Activated CD8-positive, alpha-beta memory T cell treated with anti-CD3 and anti-CD28 coated beads, Interleukin-2, amount 50 U/mL, for 1 hour (primary cell): ENCODE results near the gene SERPINA3.

ENCODE experiments used
- DNase-seq: peaks from one replicate; pipeline ENCODE4 v3.0.0-alpha.2; 2020; ENCODE audit errors: extremely low read depth

Gene SERPINA3

DNA sequence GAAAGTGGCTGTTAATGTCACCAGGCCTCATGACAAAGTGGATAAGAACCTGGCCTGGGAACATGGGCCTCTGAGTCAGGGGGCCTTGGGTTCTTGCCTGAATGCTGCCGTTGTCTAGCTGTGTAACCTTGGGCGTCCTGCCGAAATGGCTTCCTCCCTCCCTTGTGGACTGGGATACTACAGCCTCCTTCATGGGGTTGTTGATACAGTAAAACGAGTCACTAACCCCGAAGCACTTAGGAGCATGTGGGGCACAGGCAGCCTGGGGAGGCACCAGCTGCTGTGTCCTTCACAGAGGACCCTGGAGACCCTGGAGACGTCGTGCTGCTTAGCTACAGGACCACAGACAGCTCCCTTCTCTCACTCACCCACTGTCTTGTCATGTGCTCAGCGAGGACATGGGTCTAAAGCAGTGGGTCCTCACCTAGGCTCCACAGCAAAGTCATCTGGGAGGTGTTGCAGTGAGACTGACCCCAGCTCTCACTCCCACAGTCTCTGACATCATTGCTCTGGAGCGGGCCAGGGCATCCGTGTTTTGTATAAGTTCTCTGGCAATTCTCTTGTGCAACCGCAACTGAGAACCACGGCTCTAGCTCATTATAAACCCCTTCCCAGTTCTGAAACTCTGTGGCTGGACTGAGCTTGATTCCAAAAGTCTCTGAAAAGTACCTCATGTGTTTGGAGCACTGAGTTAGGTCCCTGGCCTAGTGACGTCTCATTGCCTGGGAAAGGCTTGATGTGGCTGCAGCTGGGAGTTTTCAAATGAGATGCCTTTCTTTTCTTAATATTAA, 42.1 kb downstream of the SERPINA3 start:
- DNase-seq: no peak

DNA sequence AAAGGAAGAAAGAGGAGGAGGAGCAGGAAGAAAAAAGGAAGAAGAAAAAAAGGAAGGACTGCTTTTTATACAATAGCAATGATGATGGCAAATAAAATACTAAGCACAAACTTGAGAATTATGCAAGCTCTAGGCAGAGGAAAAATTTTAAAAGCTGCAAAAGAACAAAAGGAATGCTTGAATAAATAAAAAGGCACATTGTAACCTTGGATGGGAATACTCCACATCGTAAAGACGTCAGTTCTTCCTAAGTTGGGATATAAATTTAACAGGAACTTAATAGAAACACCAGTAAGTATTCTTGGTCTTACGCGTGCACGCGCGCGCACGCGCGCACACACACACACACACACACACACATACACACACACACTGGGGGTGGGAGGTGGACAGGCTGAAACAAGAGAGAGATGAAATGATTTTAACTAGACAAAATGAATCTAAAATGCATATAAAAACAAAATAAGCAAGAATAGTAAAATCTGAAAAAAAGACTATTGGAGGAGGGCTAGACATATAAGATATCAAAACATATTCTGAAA, 43.0 kb downstream of the SERPINA3 start:
- DNase-seq: no peak

DNA sequence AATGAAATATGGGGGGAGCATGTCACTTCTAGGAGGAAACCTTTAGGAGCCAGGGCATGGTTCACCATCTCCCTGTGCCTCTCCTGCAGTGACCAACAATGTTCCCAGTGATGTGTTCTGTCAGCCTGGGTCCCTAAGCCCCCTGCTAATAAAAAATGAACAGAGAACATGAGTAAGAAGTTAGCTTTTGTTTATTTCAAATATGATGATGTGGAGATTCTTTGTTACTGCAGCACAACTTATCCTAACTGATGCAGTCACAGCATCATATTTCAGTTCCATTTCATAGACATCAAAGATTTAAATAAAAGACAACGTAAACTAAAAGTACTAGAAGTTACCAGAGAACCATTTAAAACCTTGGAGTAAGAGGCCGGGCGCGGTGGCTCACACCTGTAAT, 43.9 kb downstream of the SERPINA3 start:
- DNase-seq: no peak

DNA sequence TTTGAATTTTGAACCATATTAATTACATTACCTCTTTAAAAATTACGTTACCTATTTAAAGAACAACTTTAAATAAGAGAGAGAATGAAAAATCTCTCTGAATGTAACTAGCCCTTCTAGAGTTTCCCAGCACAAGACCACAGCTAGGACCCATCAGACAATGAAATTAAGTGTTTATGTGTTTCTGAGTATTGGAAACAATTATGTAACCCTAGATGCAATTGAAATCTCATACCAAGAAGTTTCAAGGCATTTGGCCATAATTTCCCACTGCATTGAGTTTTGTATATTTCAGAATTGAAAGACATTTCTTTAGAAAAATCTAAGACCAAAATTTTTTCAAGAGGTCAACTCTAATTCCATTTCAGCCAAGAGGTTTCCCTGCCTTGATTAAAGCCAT, 47.1 kb downstream of the SERPINA3 start:
- DNase-seq: no peak

DNA sequence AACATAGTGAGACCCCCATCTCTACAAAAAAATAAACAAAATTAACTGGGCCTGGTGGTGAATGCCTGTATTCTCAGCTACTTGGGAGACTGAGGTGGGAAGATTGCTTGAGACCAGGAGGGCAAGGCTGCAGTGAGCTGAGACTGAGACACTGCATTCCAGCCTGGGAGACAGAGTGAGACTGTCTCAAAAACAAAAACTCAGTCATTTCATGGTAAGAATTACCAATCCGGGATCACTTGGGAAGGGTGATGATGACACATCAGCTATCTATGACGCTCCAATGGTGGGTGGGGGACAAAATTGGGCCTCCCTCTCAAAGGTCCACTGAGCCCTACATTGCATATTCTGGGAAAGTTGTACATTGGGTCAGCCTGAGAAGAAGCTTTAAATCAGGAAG, 47.7 kb downstream of the SERPINA3 start:
- no peak for DNase-seq

DNA sequence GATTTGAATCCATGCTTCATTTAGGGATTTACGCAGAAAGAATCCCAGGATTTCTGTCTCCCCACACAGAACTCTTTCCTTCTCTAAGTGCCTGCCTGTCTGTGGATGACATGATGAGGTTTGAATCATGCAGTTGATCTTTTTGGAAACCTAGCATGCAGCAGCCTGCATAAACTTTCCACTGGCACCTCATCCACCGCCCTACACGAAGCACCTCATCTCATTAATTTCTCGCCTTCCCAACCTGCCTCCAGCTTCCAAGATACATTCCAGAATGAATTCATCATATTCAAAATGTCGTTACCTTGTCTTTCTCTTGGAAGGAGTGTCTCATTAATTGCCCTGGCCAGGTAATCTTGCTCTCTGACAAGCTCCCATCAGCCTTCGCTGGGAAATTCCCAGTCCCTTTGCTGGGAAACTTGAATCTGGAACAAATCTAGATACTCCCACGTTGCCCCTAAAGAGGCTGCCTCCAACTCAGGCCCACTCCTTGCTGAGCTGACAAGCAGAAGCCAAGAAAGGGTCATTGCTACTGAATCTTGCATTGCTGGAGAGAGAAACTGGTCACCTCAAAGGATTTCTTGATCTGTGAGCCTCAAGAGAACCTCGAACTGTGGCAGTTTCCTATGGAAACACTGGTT, 48.2 kb downstream of the SERPINA3 start:
- no peak for DNase-seq

DNA sequence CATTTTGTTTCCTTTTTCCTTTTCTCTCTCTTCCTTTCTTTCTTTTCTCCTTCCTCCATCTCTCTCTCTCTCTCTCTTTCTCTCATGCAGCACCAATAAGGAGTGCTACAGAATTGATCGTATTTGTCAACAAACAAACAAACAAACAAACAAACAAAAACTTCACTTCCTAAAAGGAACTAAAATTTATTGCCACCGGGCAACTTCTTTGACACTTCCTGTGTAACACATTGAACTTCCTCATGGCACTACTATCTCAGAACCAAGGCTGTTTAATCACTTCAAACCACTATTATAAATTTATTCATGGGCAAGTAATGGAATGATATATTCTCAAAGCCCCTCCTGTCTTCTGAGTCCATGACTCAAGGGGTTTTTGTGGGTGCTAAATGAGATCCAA, 51.3 kb downstream of the SERPINA3 start:
- DNase-seq: no peak

DNA sequence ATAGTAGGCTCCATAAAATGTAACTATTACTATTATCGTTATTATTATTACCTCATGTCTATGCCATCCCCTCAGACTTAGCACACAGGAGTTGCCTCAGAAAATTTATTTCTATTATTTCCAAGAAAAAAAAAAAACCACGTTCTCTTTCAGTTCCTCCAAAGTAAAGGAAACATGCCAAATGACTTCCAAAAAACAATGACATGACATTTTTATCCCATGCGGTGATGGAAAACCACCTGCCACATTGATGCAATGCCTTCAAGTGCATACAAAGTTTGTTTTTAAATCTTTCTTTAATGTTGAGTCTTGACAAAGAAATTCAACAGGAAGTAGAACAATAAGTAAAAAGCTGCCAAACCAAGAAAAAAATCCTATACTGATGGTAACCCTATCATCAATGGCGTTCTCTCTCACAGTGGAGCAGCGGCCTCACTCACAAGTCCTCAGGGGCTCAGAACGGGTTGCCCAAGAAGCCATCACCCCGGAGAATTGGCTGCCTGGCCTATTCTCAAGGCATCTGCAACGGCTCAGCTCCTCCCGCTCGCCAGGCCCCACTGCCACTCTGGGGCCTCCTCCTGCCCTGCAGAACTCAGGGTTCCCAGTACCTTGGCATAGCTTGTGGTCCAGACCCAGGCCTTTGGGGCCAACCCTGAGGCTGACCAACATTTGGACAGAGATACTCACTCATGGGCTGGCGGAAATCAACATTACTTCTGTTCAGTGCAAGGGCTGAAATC, 51.9 kb downstream of the SERPINA3 start:
- no peak for DNase-seq

DNA sequence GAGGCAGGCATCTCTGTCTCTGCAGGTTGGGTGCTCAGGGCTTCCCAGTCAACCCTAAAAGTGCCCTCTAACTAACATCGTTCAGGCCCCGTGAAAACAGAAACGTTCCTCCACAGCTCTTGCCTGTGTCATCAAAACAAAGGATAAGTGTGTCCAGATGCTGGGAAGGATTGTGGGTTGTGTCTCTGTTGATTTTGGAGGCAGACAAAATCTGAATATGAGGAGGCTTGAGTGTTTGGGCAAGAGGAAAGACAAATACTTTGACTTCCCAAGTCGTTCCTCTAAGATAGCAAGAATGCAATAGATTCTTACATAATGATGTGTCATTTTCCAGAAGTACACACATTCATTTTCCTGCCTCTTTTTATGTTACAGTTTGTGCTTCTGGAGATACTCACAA, 52.9 kb downstream of the SERPINA3 start:
- no peak for DNase-seq

DNA sequence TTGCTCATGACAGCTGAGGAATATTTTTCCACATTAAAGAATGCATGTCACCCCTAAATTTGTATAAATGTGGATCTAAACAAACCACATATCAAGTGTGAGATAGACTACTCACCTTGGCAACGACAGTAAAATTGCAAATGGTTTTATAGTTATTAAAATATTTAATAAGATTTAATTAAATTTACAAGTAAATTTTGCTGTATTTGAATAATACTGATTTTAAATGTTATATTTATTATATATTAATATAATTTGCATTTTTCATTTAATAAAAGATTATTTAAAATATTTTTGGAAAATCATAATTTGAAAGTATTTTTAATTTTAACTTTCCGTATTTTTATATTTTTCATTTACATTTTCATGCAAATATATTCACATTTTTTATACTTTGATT, 53.4 kb downstream of the SERPINA3 start:
- no peak for DNase-seq

DNA sequence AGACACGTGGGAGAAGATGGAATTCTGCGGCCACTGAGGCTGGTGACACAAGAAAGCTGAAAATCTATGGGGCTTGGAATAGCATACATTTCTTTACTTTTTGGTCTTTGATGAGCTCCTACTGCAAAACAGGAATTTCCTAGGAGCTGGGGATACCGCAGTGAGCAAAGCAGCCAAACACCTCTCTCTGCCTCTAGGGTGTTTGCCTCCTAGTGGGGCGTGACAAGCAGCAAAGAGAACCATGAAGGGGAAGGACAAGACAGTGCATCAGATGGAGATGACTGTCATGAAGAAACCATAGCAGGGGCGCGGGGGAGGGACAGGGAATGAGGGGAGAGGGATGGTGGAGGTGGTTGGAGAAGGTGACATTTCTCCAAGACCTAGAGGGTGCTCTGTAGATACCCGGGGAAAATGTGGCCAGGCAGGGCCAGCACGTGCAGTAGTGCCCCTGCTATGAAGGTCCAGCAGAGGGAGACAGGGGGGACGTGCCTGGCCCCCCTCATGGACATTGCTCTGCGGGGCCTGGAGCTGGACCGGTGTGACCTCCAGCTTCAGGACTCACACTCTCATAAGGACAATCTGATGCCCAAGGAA, 58.6 kb downstream of the SERPINA3 start:
- no peak for DNase-seq

DNA sequence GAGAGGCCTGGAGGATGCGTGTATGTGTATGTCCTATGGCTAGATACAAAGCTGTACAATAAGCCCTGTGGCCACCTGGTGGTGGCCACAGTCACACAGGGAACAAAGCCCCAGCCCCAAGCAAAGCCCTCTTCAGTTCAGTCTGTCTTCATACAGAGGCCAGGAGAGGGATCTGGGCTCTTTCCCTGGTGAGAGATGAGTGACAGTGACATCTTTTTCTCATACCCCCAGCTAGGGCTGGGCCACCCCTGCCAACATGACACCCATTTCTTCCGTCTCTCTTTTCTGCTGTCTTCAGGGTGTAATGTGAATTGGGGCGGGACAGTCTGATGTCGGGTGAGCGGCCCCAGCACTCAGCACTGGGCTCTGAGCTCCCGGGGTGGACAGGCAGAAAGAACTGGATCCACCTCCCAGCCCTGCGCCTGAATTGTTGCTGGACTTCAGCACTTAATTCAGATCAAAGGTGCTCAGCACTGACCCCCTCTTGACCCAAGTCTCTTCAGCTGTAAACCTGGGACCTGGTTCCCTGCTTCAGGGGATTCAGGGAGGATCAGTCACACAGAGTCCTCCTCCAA, 59.8 kb downstream of the SERPINA3 start:
- DNase-seq: no peak

DNA sequence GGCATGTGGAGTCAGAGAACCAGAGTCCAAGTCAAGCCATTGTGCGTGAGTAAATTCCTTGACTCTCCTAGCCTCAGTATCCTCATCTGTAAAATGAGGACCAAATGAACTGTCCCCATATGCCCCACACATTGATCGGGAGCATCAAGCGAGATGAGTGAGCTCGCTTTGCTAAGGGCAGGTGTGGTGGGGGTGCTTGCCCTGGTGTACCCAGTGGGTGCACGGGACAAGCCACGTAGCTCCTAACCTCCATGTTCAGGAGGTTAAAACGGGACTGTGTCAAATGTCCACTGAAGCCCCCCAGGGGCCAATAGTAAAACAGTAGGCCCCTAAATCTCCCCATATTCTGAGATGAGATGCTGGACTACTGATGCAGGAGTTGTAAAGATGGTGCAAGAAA, 60.9 kb downstream of the SERPINA3 start:
- no peak for DNase-seq
